HCT116 (cell line): ENCODE measurements around the gene JCAD. TPM values are rescaled to one million over a fixed set of nuclear protein-coding genes. Genes with fewer than 3 reads are reported as not detected.

ENCODE experiments used
- ATAC-seq: fragments of 200-7000 bp; cut with Tn5 transposase; 2 replicates; pipeline ENCODE4 v1.9.1; 2020; ENCODE audit warnings: mild to moderate bottlenecking, moderate library complexity
- BruUV-seq: library from RNA; stranded (reverse); fragments of 400-500 nt; replicated peaks from 2 replicates; lab custom pipeline; 2021; lab: Mats Ljungman, UMichigan
- CTCF ChIA-PET: fragments of 300-600 bp; sonication (Branson Sonifier 250); formaldehyde crosslinking; loops from one replicate; lab custom pipeline; 2021; ENCODE audit warnings: antibody characterized with exemption; lab: Charles Lee
- POLR2A ChIA-PET: fragments of 300-600, 350-600 bp; sonication (Branson Sonifier 250); formaldehyde crosslinking; loops from one replicate; lab custom pipeline; 2021; ENCODE audit warnings: antibody characterized with exemption; lab: Charles Lee
- RAD21 ChIA-PET, 2 experiments: fragments of 300-600 bp; sonication (Branson Sonifier 250); formaldehyde crosslinking; loops; one replicate each; lab custom pipeline; 2023; ENCODE audit warnings: low total read pairs in 2 of 2; ENCODE audit not compliant: uncharacterized antibody in 2 of 2, unreplicated experiment in 2 of 2, low non-redundant PET in 1 of 2; lab: Charles Lee
- DNase-seq: peaks from one replicate; pipeline ENCODE4 v3.0.0-alpha.2; 2010; ENCODE audit warnings: low read depth, low spot score
- H2AFZ ChIP-seq: fragments of 200-600 bp; shearing (Covaris generic), sonication (generic); 2 replicates; pipeline ENCODE4 v1.6.1; 2017; ENCODE audit warnings: low read depth, mixed run types, mixed read lengths, antibody characterized with exemption, low read length; ENCODE audit not compliant: poor library complexity, severe bottlenecking
- H3K27ac ChIP-seq: 2 replicates; pipeline ENCODE4 v1.5.1; 2012; ENCODE audit warnings: low read depth, low read length
- H3K27me3 ChIP-seq: fragments of 200-600 bp; sonication (generic); 2 replicates; pipeline ENCODE4 v1.6.1; 2016; ENCODE audit warnings: mixed run types, low read length, mixed read lengths; ENCODE audit not compliant: insufficient read depth
- H3K36me3 ChIP-seq, 2 experiments: fragments of 200-500 bp in 1 of 2; fragments of 200-600 bp in 1 of 2; sonication (Bioruptor generic) in 1 of 2; sonication (generic) in 1 of 2; 2 replicates each; pipeline versions ENCODE4 v1.5.1 to v1.6.1; 2014 to 2016; ENCODE audit warnings: low read length in 2 of 2, inconsistent platforms in 1 of 2, mixed read lengths in 1 of 2, mixed run types in 1 of 2; ENCODE audit not compliant: insufficient read depth in 2 of 2, control insufficient read depth in 1 of 2
- H3K4me1 ChIP-seq, 2 experiments: fragments of 200-600 bp in 1 of 2; sonication (generic) in 1 of 2; 2 replicates each; pipeline versions ENCODE4 v1.5.1 to v1.6.1; 2012 to 2017; ENCODE audit warnings: low read length in 2 of 2, inconsistent platforms in 1 of 2, mild to moderate bottlenecking in 1 of 2, mixed read lengths in 1 of 2, mixed run types in 1 of 2, moderate library complexity in 1 of 2; ENCODE audit not compliant: insufficient read depth in 2 of 2, control insufficient read depth in 1 of 2
- H3K4me2 ChIP-seq: fragments of 200-600 bp; sonication (generic); 2 replicates; pipeline ENCODE4 v1.6.1; 2017; ENCODE audit warnings: mixed run types, low read length, mixed read lengths
- H3K4me3 ChIP-seq, 2 experiments: fragments of 200-600 bp in 1 of 2; sonication (generic) in 1 of 2; replicated peaks in 1 of 2; 2 replicates each; pipeline ENCODE4 v1.5.1; 2011 to 2016; ENCODE audit warnings: low read length in 2 of 2, control low read depth in 1 of 2, low read depth in 1 of 2, mild to moderate bottlenecking in 1 of 2, mixed read lengths in 1 of 2, mixed run types in 1 of 2
- H3K79me2 ChIP-seq: fragments of 200-600 bp; sonication (generic); 2 replicates; pipeline ENCODE4 v1.6.1; 2017; ENCODE audit warnings: mild to moderate bottlenecking, mixed run types, low read length, moderate library complexity, mixed read lengths; ENCODE audit not compliant: insufficient read depth
- H3K9ac ChIP-seq: fragments of 200-600 bp; sonication (generic); 2 replicates; pipeline ENCODE4 v1.6.1; 2016; ENCODE audit warnings: low read length, mixed read lengths
- H3K9me2 ChIP-seq: fragments of 200-600 bp; sonication (generic), shearing (Covaris generic); 2 replicates; pipeline ENCODE4 v1.6.1; 2017; ENCODE audit warnings: mixed run types, mild to moderate bottlenecking, moderate library complexity; ENCODE audit not compliant: insufficient read depth
- H3K9me3 ChIP-seq, 2 experiments: fragments of 200-500 bp in 1 of 2; fragments of 200-600 bp in 1 of 2; sonication (Bioruptor generic) in 1 of 2; sonication (generic) in 1 of 2; 2 replicates each; pipeline ENCODE4 v1.6.1; 2014 to 2017; ENCODE audit warnings: low read length in 2 of 2, mixed read lengths in 2 of 2, inconsistent platforms in 1 of 2, low read depth in 1 of 2, mild to moderate bottlenecking in 1 of 2, mixed run types in 1 of 2, moderate library complexity in 1 of 2; ENCODE audit not compliant: control insufficient read depth in 1 of 2, insufficient read depth in 1 of 2
- H4K20me1 ChIP-seq: fragments of 200-600 bp; sonication (generic), shearing (Covaris generic); 2 replicates; pipeline ENCODE4 v1.6.1; 2017; ENCODE audit warnings: mixed run types, mild to moderate bottlenecking, moderate library complexity; ENCODE audit not compliant: insufficient read depth
- CBX3 ChIP-seq: IDR thresholded peaks from 2 replicates; pipeline ENCODE4 v1.6.1; 2012; ENCODE audit warnings: low read depth
- CEBPB ChIP-seq: IDR thresholded peaks from 2 replicates; pipeline ENCODE4 v1.6.1; 2012; ENCODE audit warnings: low read depth
- EGR1 ChIP-seq: IDR thresholded peaks from 2 replicates; pipeline ENCODE4 v1.6.1; 2012; ENCODE audit warnings: low read depth
- EZH2 ChIP-seq: fragments of 200-600 bp; sonication (generic); IDR thresholded peaks from 2 replicates; pipeline ENCODE4 v1.6.1; 2017; ENCODE audit warnings: antibody characterized with exemption, mixed run types
- EZH2phosphoT487 ChIP-seq: fragments of 200-600 bp; IDR thresholded peaks from 2 replicates; pipeline ENCODE4 v1.6.1; 2018; ENCODE audit warnings: antibody characterized with exemption, borderline replicate concordance
- FOSL1 ChIP-seq: IDR thresholded peaks from 2 replicates; pipeline ENCODE4 v1.6.1; 2012; ENCODE audit warnings: low read depth
- JUND ChIP-seq: IDR thresholded peaks from 2 replicates; pipeline ENCODE4 v1.6.1; 2012
- MAX ChIP-seq: IDR thresholded peaks from 2 replicates; pipeline ENCODE4 v1.6.1; 2012
- POLR2AphosphoS5 ChIP-seq: IDR thresholded peaks from 2 replicates; pipeline ENCODE4 v1.6.1; 2011; ENCODE audit warnings: mild to moderate bottlenecking, low read depth, low read length, moderate library complexity
- RAD21 ChIP-seq: IDR thresholded peaks from 2 replicates; pipeline ENCODE4 v1.6.1; 2012; ENCODE audit warnings: low read depth, mild to moderate bottlenecking
- REST ChIP-seq: IDR thresholded peaks from 2 replicates; pipeline ENCODE4 v1.6.1; 2012; ENCODE audit warnings: low read depth
- SIN3A ChIP-seq: IDR thresholded peaks from 2 replicates; pipeline ENCODE4 v1.6.1; 2012; ENCODE audit warnings: low read depth
- SRF ChIP-seq: IDR thresholded peaks from 2 replicates; pipeline ENCODE4 v1.6.1; 2012; ENCODE audit warnings: low read depth
- TCF7L2 ChIP-seq: IDR thresholded peaks from 2 replicates; pipeline ENCODE4 v1.7.0; 2011; ENCODE audit warnings: borderline replicate concordance, inconsistent platforms; ENCODE audit not compliant: insufficient read depth, insufficient read length; ENCODE audit errors: extremely low read depth
- ZBTB33 ChIP-seq: IDR thresholded peaks from 2 replicates; pipeline ENCODE4 v1.6.1; 2011; ENCODE audit warnings: mild to moderate bottlenecking, low read length, moderate library complexity; ENCODE audit not compliant: insufficient replicate concordance; ENCODE audit errors: extremely low read depth
- ZNF274 ChIP-seq: fragments of 200-500 bp; sonication (Bioruptor generic); IDR thresholded peaks from 2 replicates; pipeline ENCODE4 v1.6.1; 2014; ENCODE audit warnings: mild to moderate bottlenecking, low read depth, low read length, inconsistent platforms
- intact Hi-C: fragments of 100-400 bp; cut with micrococcal nuclease; formaldehyde crosslinking; loops from 2 replicates; pipeline ENCODE4 v1.10.0; 2022
- total RNA-seq: library from RNA; stranded (reverse); gene quantifications from one replicate; pipeline ENCODE4 v1.2.1, GENCODE V29; 2021; ENCODE audit not compliant: unreplicated experiment
- TF ChIP-seq, protein P1 (sequence below): IDR thresholded peaks from 2 replicates; pipeline ENCODE4 v1.6.1; 2012
- TF ChIP-seq, protein P2 (sequence below), 3 experiments: fragments of 200-600 bp in 1 of 3; sonication (generic) in 1 of 3; IDR thresholded peaks in 2 of 3; conservative IDR thresholded peaks in 1 of 3; 2 replicates each; pipeline ENCODE4 v1.5.1; 2012 to 2017; ENCODE audit warnings: low read depth in 2 of 3, low read length in 2 of 3, antibody characterized with exemption in 1 of 3, borderline replicate concordance in 1 of 3, control low read depth in 1 of 3, mild to moderate bottlenecking in 1 of 3, mixed read lengths in 1 of 3, mixed run types in 1 of 3, moderate library complexity in 1 of 3; ENCODE audit not compliant: insufficient read depth in 1 of 3

JCAD gene
- total RNA-seq, 1 experiment from 2014 or later: 17.5 TPM

GRCh38 chr10:29970012-29970396 is 89.4 kb downstream of the JCAD start:
- RAD21 ChIA-PET: no interaction called here
- BruUV-seq: no TSS peak
- H3K27ac ChIP-seq: no peak overlapping the region
- H3K79me2 ChIP-seq: no peaks in the 10 kb centered on the region
- TF ChIP-seq EZH2 (no peak), ZNF274 (no peak), CEBPB (no peak), MAX (no peak), CBX3 (no peak), TCF7L2 (no peak), JUND (no peak), SIN3A (no peak), ZBTB33 (no peak), POLR2AphosphoS5 (no peak), EZH2phosphoT487 (no peak), RAD21 (no peak), EGR1 (no peak), SRF (no peak), FOSL1 (no peak), REST (no peak)
- TF ChIP-seq, protein P1, sequence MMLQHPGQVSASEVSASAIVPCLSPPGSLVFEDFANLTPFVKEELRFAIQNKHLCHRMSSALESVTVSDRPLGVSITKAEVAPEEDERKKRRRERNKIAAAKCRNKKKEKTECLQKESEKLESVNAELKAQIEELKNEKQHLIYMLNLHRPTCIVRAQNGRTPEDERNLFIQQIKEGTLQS: no peak
- TF ChIP-seq, protein P2, sequence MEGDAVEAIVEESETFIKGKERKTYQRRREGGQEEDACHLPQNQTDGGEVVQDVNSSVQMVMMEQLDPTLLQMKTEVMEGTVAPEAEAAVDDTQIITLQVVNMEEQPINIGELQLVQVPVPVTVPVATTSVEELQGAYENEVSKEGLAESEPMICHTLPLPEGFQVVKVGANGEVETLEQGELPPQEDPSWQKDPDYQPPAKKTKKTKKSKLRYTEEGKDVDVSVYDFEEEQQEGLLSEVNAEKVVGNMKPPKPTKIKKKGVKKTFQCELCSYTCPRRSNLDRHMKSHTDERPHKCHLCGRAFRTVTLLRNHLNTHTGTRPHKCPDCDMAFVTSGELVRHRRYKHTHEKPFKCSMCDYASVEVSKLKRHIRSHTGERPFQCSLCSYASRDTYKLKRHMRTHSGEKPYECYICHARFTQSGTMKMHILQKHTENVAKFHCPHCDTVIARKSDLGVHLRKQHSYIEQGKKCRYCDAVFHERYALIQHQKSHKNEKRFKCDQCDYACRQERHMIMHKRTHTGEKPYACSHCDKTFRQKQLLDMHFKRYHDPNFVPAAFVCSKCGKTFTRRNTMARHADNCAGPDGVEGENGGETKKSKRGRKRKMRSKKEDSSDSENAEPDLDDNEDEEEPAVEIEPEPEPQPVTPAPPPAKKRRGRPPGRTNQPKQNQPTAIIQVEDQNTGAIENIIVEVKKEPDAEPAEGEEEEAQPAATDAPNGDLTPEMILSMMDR (IDR thresholded peaks at IDR 0.05 in 2 of 3, conservative IDR thresholded peaks at IDR 0.05 in 1 of 3; ENCODE audit: borderline replicate concordance in 1 of 3, insufficient read depth in 1 of 3, low read depth in 2 of 3, low read length in 2 of 3): no peak
- intact Hi-C loops: no loop called here
- no peaks in the 10 kb centered on the region for H3K4me1 ChIP-seq
- CTCF ChIA-PET: no interaction called here
- no peak for DNase-seq
- H3K4me2 ChIP-seq: no peak overlapping the region
- no peak overlapping the region for H3K9ac ChIP-seq
- no peak for ATAC-seq
- H4K20me1 ChIP-seq: no peaks in the 10 kb centered on the region
- H3K9me3 ChIP-seq: no peaks in the 10 kb centered on the region
- no peaks in the 10 kb centered on the region for H3K27me3 ChIP-seq
- POLR2A ChIA-PET: no interaction called here
- H3K9me2 ChIP-seq: no peaks in the 10 kb centered on the region
- H3K36me3 ChIP-seq: no peaks in the 10 kb centered on the region
- no peak overlapping the region for H3K4me3 ChIP-seq
- no peak overlapping the region for H2AFZ ChIP-seq
